K562 (cell line): Measurements from ENCODE around the gene VKORC1. TPM values are rescaled to one million over a fixed set of nuclear protein-coding genes. Genes with fewer than 3 reads are reported as not detected.

Source experiments
- ATAC-seq: fragments of 200-7000 bp; cut with Tn5 transposase; 3 replicates; pipeline ENCODE4 v1.9.1; 2020; ENCODE audit warnings: moderate library complexity
- BruUV-seq: library from RNA; stranded (reverse); fragments of 400-500 nt; replicated peaks from 2 replicates; lab custom pipeline; 2021; lab: Mats Ljungman, UMichigan
- CTCF ChIA-PET: fragments of 300-600 bp; formaldehyde crosslinking; extraction: SDS; loops from one replicate; lab custom pipeline; 2021; ENCODE audit warnings: low intra/inter-chr PET ratio; lab: Yijun Ruan, JAX
- POLR2A ChIA-PET: fragments of 300-600, 350-650 bp; sonication (Branson Sonifier 250); formaldehyde crosslinking; extraction: SDS; loops from one replicate; lab custom pipeline; 2021; ENCODE audit warnings: antibody characterized with exemption, inconsistent platforms; lab: Yijun Ruan, JAX
- DNase-seq, 4 experiments: peaks; one replicate each; pipeline versions ENCODE4 v3.0.0 to v3.0.0-alpha.2; 2011 to 2018; ENCODE audit warnings: low spot score in 3 of 4, mixed read lengths in 3 of 4; ENCODE audit errors: extremely low read depth in 1 of 4
- FAIRE-seq: peaks from 2 replicates; lab custom pipeline; 2011; peaks lifted over from hg19 to GRCh38; lab: Jason Lieb, UNC
- H2AFZ ChIP-seq: 2 replicates; pipeline ENCODE4 v1.6.0; 2011; ENCODE audit warnings: low read depth, low read length, control low read depth, inconsistent platforms
- H3K27ac ChIP-seq: fragments of 200-600 bp; 3 replicates; pipeline ENCODE4 v1.8.0; 2011; ENCODE audit warnings: low read depth, mild to moderate bottlenecking, control low read depth, inconsistent platforms, low read length, moderate library complexity, mixed read lengths; ENCODE audit errors: extremely low read depth
- H3K27me3 ChIP-seq, 2 experiments: fragments of 300-600 bp in 1 of 2; 2 replicates in 1 of 2; 3 replicates in 1 of 2; pipeline versions ENCODE4 v1.6.0 to v1.8.0; 2011; ENCODE audit warnings: inconsistent platforms in 2 of 2, low read length in 2 of 2, mild to moderate bottlenecking in 1 of 2, mixed read lengths in 1 of 2, moderate library complexity in 1 of 2; ENCODE audit not compliant: control insufficient read depth in 2 of 2, insufficient read depth in 2 of 2
- H3K36me3 ChIP-seq: fragments of 300-600 bp; 3 replicates; pipeline ENCODE4 v1.8.0; 2011; ENCODE audit warnings: mild to moderate bottlenecking, low read length, inconsistent platforms; ENCODE audit not compliant: control insufficient read depth, insufficient read depth
- H3K4me1 ChIP-seq, 2 experiments: fragments of 200-600 bp in 1 of 2; replicated peaks in 1 of 2; 2 replicates in 1 of 2; 3 replicates in 1 of 2; pipeline versions ENCODE4 v1.5.1 to v1.8.0; 2011; ENCODE audit warnings: inconsistent platforms in 2 of 2, low read length in 2 of 2, mild to moderate bottlenecking in 1 of 2, mixed read lengths in 1 of 2, moderate library complexity in 1 of 2; ENCODE audit not compliant: control insufficient read depth in 2 of 2, insufficient read depth in 2 of 2
- H3K4me2 ChIP-seq: 2 replicates; pipeline ENCODE4 v1.6.1; 2011; ENCODE audit warnings: low read length, control low read depth, inconsistent platforms, mixed read lengths; ENCODE audit not compliant: insufficient read depth
- H3K4me3 ChIP-seq: fragments of 200-600 bp; sonication (generic), shearing (Covaris generic); 2 replicates; pipeline ENCODE4 v1.5.1; 2016; ENCODE audit warnings: control low read depth, inconsistent platforms
- H3K79me2 ChIP-seq: fragments of 200-600 bp; 3 replicates; pipeline ENCODE4 v1.8.0; 2011; ENCODE audit warnings: low read length, inconsistent platforms; ENCODE audit not compliant: control insufficient read depth, insufficient read depth
- H3K9ac ChIP-seq, 2 experiments: 2 replicates each; pipeline versions ENCODE4 v1.6.0 to v1.6.1; 2011; ENCODE audit warnings: low read depth in 2 of 2, low read length in 2 of 2, control low read depth in 1 of 2, inconsistent platforms in 1 of 2, mild to moderate bottlenecking in 1 of 2, mixed read lengths in 1 of 2; ENCODE audit not compliant: insufficient read depth in 1 of 2
- H3K9me1 ChIP-seq: one replicate; pipeline ENCODE4 v1.6.0; 2011; ENCODE audit warnings: inconsistent platforms, mild to moderate bottlenecking, low read length, moderate library complexity; ENCODE audit not compliant: control insufficient read depth, insufficient read depth
- H3K9me3 ChIP-seq: replicated peaks from 2 replicates; pipeline ENCODE4 v1.5.1; 2011; ENCODE audit warnings: low read depth, low read length, inconsistent platforms; ENCODE audit not compliant: control insufficient read depth, insufficient read depth
- H4K20me1 ChIP-seq: replicated peaks from 2 replicates; pipeline ENCODE4 v1.6.1; 2011; ENCODE audit warnings: low read length, inconsistent platforms, mixed read lengths; ENCODE audit not compliant: control insufficient read depth, insufficient read depth
- CAMTA2 ChIP-seq: fragments of 250-450 bp; sonication (Bioruptor Pico); conservative IDR thresholded peaks from 2 replicates; pipeline ENCODE4 v1.5.1; 2022
- CBFB ChIP-seq: sonication (generic); formaldehyde crosslinking; IDR thresholded peaks from 2 replicates; pipeline ENCODE4 v1.4.0; 2020; ENCODE audit warnings: mild to moderate bottlenecking, missing genetic modification reagents
- CC2D1A ChIP-seq: fragments of 450-650 bp; IDR thresholded peaks from 2 replicates; pipeline ENCODE4 v1.6.1; 2017; ENCODE audit warnings: mild to moderate bottlenecking
- CREM ChIP-seq: IDR thresholded peaks from 2 replicates; pipeline ENCODE4 v1.6.1; 2014; ENCODE audit warnings: antibody characterized with exemption, low read depth
- FOXA1 ChIP-seq: fragments of 450-650 bp; IDR thresholded peaks from 2 replicates; pipeline ENCODE4 v1.6.1; 2016; ENCODE audit warnings: mild to moderate bottlenecking, borderline replicate concordance
- FUS ChIP-seq: fragments of 200-400 bp; formaldehyde crosslinking; optimal IDR thresholded peaks from 2 replicates; pipeline ENCODE3; 2017; ENCODE audit warnings: low read depth, low read length
- HMGN3 ChIP-seq: IDR thresholded peaks from 2 replicates; pipeline ENCODE4 v1.6.1; 2011; ENCODE audit warnings: borderline replicate concordance, low read depth, mild to moderate bottlenecking, mixed read lengths, low read length; ENCODE audit not compliant: insufficient read length; ENCODE audit errors: extremely low read depth
- KAT7 ChIP-seq: sonication (generic); formaldehyde crosslinking; IDR thresholded peaks from 2 replicates; pipeline ENCODE4 v1.8.0; 2022; ENCODE audit warnings: missing genetic modification reagents, mild to moderate bottlenecking, borderline replicate concordance
- L3MBTL2 ChIP-seq: fragments of 450-650 bp; IDR thresholded peaks from 2 replicates; pipeline ENCODE4 v1.6.1; 2016; ENCODE audit warnings: mild to moderate bottlenecking, moderate library complexity
- LARP7 ChIP-seq: fragments of 450-650 bp; IDR thresholded peaks from 2 replicates; pipeline ENCODE4 v1.6.1; 2016
- MBD2 ChIP-seq: sonication (generic); IDR thresholded peaks from 2 replicates; pipeline ENCODE4 v1.6.1; 2016; ENCODE audit warnings: low read depth, borderline replicate concordance
- MNT ChIP-seq, 2 experiments: fragments of 450-650 bp; conservative IDR thresholded peaks; 2 replicates each; pipeline ENCODE4 v1.6.1; 2017; ENCODE audit warnings: mild to moderate bottlenecking in 2 of 2, moderate library complexity in 2 of 2
- RBBP5 ChIP-seq: fragments of 200-600 bp; sonication (generic); IDR thresholded peaks from 2 replicates; pipeline ENCODE4 v1.6.1; 2012; ENCODE audit warnings: borderline replicate concordance, mild to moderate bottlenecking, low read length, control low read depth, inconsistent platforms; ENCODE audit not compliant: insufficient read depth, poor library complexity, severe bottlenecking
- TFAP4 ChIP-seq: sonication (generic); formaldehyde crosslinking; IDR thresholded peaks from 2 replicates; pipeline ENCODE4 v1.8.0; 2022; ENCODE audit warnings: missing genetic modification reagents, mild to moderate bottlenecking, moderate library complexity, borderline replicate concordance
- VEZF1 ChIP-seq: fragments of 200-800 bp; sonication (Bioruptor generic); IDR thresholded peaks from 2 replicates; pipeline ENCODE4 v1.6.1; 2017; ENCODE audit warnings: missing genetic modification characterization, missing compliant biosample characterization
- WGBS: fragments of 100-300 bp; shearing (Covaris generic); methylation state at CpG from one replicate; pipeline ENCODE4 v1.1.6; 2016; ENCODE audit warnings: low coverage, mixed read lengths; ENCODE audit not compliant: insufficient coverage; ENCODE audit errors: missing lambda C conversion rate; 5-methylcytosine and 5-hydroxymethylcytosine counted together
- in situ Hi-C: fragments of 300-500 bp; cut with MboI; formaldehyde crosslinking; loops from 4 replicates; pipeline ENCODE4 v1.15.0; 2018; ENCODE audit warnings: inconsistent platforms, mixed read lengths
- intact Hi-C: fragments of 100-400 bp; cut with micrococcal nuclease; formaldehyde crosslinking; loops from 2 replicates; pipeline ENCODE4 v1.14.2; 2022
- polyA plus RNA-seq, 8 experiments: library from polyadenylated mRNA; depleted of rRNA in 4 of 8; stranded (reverse) in 5 of 8; unstranded in 3 of 8; fragments of >200 nt; fragmentation: Nextera tagmentation in 2 of 8; fragmentation: Illumina TruSeq in 1 of 8; extraction: Ambion mirVana in 2 of 8; extraction: Trizol in 1 of 8; gene quantifications; 2 replicates each; pipeline versions ENCODE4 v1.2.1 to v1.2.3, GENCODE V29; 2011 to 2014; ENCODE audit warnings: inconsistent platforms in 1 of 8, missing spikeins in 1 of 8
- total RNA-seq, 7 experiments: library from RNA; depleted of rRNA in 6 of 7; stranded (reverse); fragments of >200 nt in 6 of 7; fragmentation: Illumina TruSeq in 2 of 7; extraction: Trizol in 2 of 7; gene quantifications; 2 replicates each; pipeline versions ENCODE4 v1.2.1 to v1.2.3, GENCODE V29; 2011 to 2021; ENCODE audit warnings: low replicate concordance in 1 of 7

Gene VKORC1
- total and polyA plus RNA-seq, 9 of the 15 experiments (the other 6 are each of a cell fraction or from before 2014, with no cell fraction given): 30.0 to 119 (median 62.1) TPM

- in situ Hi-C loops: no loop called here
- FAIRE-seq: peak; percentile 84
- H3K79me2 ChIP-seq: peaks cover 13% of the 10 kb centered on the region
- H4K20me1 ChIP-seq: no peaks in the 10 kb centered on the region
- DNase-seq: peak; percentile 86 to 92 (median 88)
- peaks cover 41% of the 10 kb centered on the region; the same call in 2 of the 3 replicates for H3K36me3 ChIP-seq
- peak within 1 kb of the TSS; percentile 99 for H2AFZ ChIP-seq
- H3K9me1 ChIP-seq: no peaks in the 10 kb centered on the region
- no peaks in the 10 kb centered on the region for H3K27me3 ChIP-seq
- CTCF ChIA-PET: no interaction called here
- no peaks in the 10 kb centered on the region for H3K9me3 ChIP-seq
- 3% methylated on average over 46 of the region's 68 CpGs for WGBS
- H3K9ac ChIP-seq: peak within 1 kb of the TSS; percentile 87 to 93
- H3K4me1 ChIP-seq: peaks cover 8 to 36% of the 10 kb centered on the region in 2 experiments
- ATAC-seq: peak; percentile 96
- POLR2A ChIA-PET: interaction anchor here (0.6 to 1.6 kb wide), 4 partner anchors 9 to 72 kb away, joined by 3 to 6 read pairs (median 4); partner anchors contain the start of genes FUS and KAT8
- no TSS peak for BruUV-seq
- H3K4me3 ChIP-seq: peak within 1 kb of the TSS; percentile 98
- H3K4me2 ChIP-seq: peak within 1 kb of the TSS; percentile 81
- peak within 1 kb of the TSS; percentile 61 for H3K27ac ChIP-seq
- intact Hi-C loops: loop anchor here (5.0 kb wide), 1 partner anchor 34 kb away; no protein-coding TSS in a partner anchor
- TF ChIP-seq MBD2 (peak; percentile 51; the same call in 1 of the 2 replicates), CBFB (CRISPR knock-in tag) (no peak), MNT (conservative IDR thresholded peaks at IDR 0.05) (peak in 1 of 2 experiments; percentile 70; a peak in 2 of 4 replicates), CAMTA2 (CRISPR knock-in tag) (0 out of 2 replicates have a peak, but pooled peaks have one; percentile 30), RBBP5 (peak; percentile 26), FUS (no peak), CC2D1A (no peak), CREM (peak; percentile 95), VEZF1 (peak; percentile 34; the same call in 1 of the 2 replicates), HMGN3 (peak; percentile 77), KAT7 (CRISPR knock-in tag) (0 out of 2 replicates have a peak, but pooled peaks have one; percentile 47), LARP7 (0 out of 2 replicates have a peak, but pooled peaks have one; percentile 23), L3MBTL2 (peak; percentile 78), FOXA1 (no peak), TFAP4 (peak; percentile 79)
Measured at GRCh38 chr16:31108035-31108793, 13.6 kb upstream of the VKORC1 start, which contains the start of gene BCKDK. Gene BCKDK (plus strand): TSS chr16:31108386. CDS start chr16:31109224, 838 bp downstream.
